Activated B cell treated with CpG ODN at 0.5 μM for 24 hours (primary cell): ENCODE data around the gene SPATC1L. TPM values are rescaled to one million over a fixed set of nuclear protein-coding genes. Genes with fewer than 3 reads are reported as not detected.
"Not testable (repeated sequence)": the region's sequence is repeated elsewhere in the genome, so short reads cannot be mapped to it uniquely, and the experiment has no call there.

Experiments
- ATAC-seq: fragments of 200-7000 bp; cut with Tn5 transposase; one replicate; pipeline ENCODE4 v1.10.0; 2021; ENCODE audit warnings: low read depth, mild to moderate bottlenecking, moderate library complexity
- CTCF ChIA-PET: fragments of 350-600 bp; sonication (Branson Sonifier 250); formaldehyde crosslinking; loops from one replicate; lab custom pipeline; 2021; ENCODE audit warnings: antibody characterized with exemption; lab: Charles Lee
- POLR2A ChIA-PET: fragments of 350-600 bp; sonication (Branson Sonifier 250); formaldehyde crosslinking; loops from one replicate; lab custom pipeline; 2021; ENCODE audit warnings: antibody characterized with exemption; lab: Charles Lee
- DNase-seq: peaks from one replicate; pipeline ENCODE4 v3.0.0; 2022
- H3K27ac Mint-ChIP-seq: one replicate; pipeline ENCODE4 v1.8.0; 2020; ENCODE audit warnings: mixed read lengths
- H3K27me3 Mint-ChIP-seq: one replicate; pipeline ENCODE4 v1.8.0; 2021; ENCODE audit warnings: mixed read lengths
- H3K36me3 Mint-ChIP-seq: one replicate; pipeline ENCODE4 v1.8.0; 2021; ENCODE audit warnings: low read depth, mixed read lengths
- H3K4me1 Mint-ChIP-seq: one replicate; pipeline ENCODE4 v1.8.0; 2021; ENCODE audit warnings: mixed read lengths
- H3K4me3 Mint-ChIP-seq: one replicate; pipeline ENCODE4 v1.8.0; 2020; ENCODE audit warnings: mild to moderate bottlenecking, mixed read lengths
- H3K9me3 Mint-ChIP-seq: one replicate; pipeline ENCODE4 v1.8.0; 2020; ENCODE audit warnings: mixed read lengths
- CTCF ChIP-seq: fragments of 200-600 bp; IDR thresholded peaks from one replicate; pipeline ENCODE4 v1.8.0; 2022; ENCODE audit warnings: antibody characterized with exemption, mild to moderate bottlenecking
- intact Hi-C: fragments of 100-400 bp; cut with micrococcal nuclease; formaldehyde crosslinking; loops from one replicate; pipeline ENCODE4 v1.15.1; 2024
- total RNA-seq: library from RNA; stranded (reverse); gene quantifications from 2 replicates; pipeline ENCODE4 v1.2.3, GENCODE V29; 2022

SPATC1L gene
- total RNA-seq, 1 donor from 2014 or later: 7.5 TPM

GRCh38 chr21:46171996-46172862 lies 12.0 kb downstream of the SPATC1L start:
- no peak overlapping the region for H3K4me3 Mint-ChIP-seq
- DNase-seq (peak; percentile 12), ATAC-seq (peak; percentile 62)
- H3K9me3 Mint-ChIP-seq: peaks cover 15% of the 10 kb centered on the region
- POLR2A ChIA-PET: no interaction called here
- peaks cover 7% of the 10 kb centered on the region for H3K36me3 Mint-ChIP-seq
- peaks cover 14% of the 10 kb centered on the region for H3K4me1 Mint-ChIP-seq
- CTCF ChIA-PET: interaction anchor here (0.7 kb wide), 1 partner anchor 29 kb away, joined by 3 read pairs; no protein-coding TSS in a partner anchor
- no peak for TF ChIP-seq CTCF
- intact Hi-C loops: no loop called here
- no peak overlapping the region for H3K27ac Mint-ChIP-seq
- peaks cover 3% of the 10 kb centered on the region for H3K27me3 Mint-ChIP-seq

- H3K9me3 Mint-ChIP-seq: peaks cover 15% of the 10 kb centered on the region
- DNase-seq (no peak), ATAC-seq (no peak)
- peaks cover 7% of the 10 kb centered on the region for H3K36me3 Mint-ChIP-seq
- H3K27me3 Mint-ChIP-seq: peaks cover 3% of the 10 kb centered on the region
- no peak overlapping the region for H3K27ac Mint-ChIP-seq
- no peak overlapping the region for H3K4me3 Mint-ChIP-seq
- ChIA-PET POLR2A (no interaction called here), CTCF (no interaction called here)
- peaks cover 14% of the 10 kb centered on the region for H3K4me1 Mint-ChIP-seq
- no peak for TF ChIP-seq CTCF
- intact Hi-C loops: no loop called here
These were observed 12.7 kb downstream of the SPATC1L start for GRCh38 chr21:46171585-46171984.

- not testable (repeated sequence) for ATAC-seq, DNase-seq, H3K27me3 Mint-ChIP-seq
These were observed 13.6 kb downstream of the SPATC1L start for GRCh38 chr21:46170436-46171193.

GRCh38 chr21:46168659-46169386 lies 15.4 kb downstream of the SPATC1L start:
- ChIA-PET CTCF (no interaction called here), POLR2A (no interaction called here)
- no peak overlapping the region for H3K27ac Mint-ChIP-seq
- no peak overlapping the region for H3K4me3 Mint-ChIP-seq
- intact Hi-C loops: no loop called here
- H3K9me3 Mint-ChIP-seq: no peaks in the 10 kb centered on the region
- peaks cover 14% of the 10 kb centered on the region for H3K4me1 Mint-ChIP-seq
- no peak for TF ChIP-seq CTCF
- DNase-seq: peak; percentile 6
- peaks cover 4% of the 10 kb centered on the region for H3K36me3 Mint-ChIP-seq
- H3K27me3 Mint-ChIP-seq: no peaks in the 10 kb centered on the region
- ATAC-seq: no peak

More at GRCh38 chr21:46170436-46171193, 13.6 kb downstream of the SPATC1L start:
- H3K4me3 Mint-ChIP-seq, H3K27ac Mint-ChIP-seq, H3K36me3 Mint-ChIP-seq, CTCF ChIA-PET, POLR2A ChIA-PET, H3K9me3 Mint-ChIP-seq, intact Hi-C loops: not testable (repeated sequence)
- peaks cover 14% of the 10 kb centered on the region for H3K4me1 Mint-ChIP-seq

GRCh38 chr21:46168238-46168637 lies 16.0 kb downstream of the SPATC1L start:
- ATAC-seq: no peak
- TF ChIP-seq CTCF: no peak
- intact Hi-C loops: no loop called here
- H3K27me3 Mint-ChIP-seq: no peaks in the 10 kb centered on the region
- peak; percentile 4 for DNase-seq
- POLR2A ChIA-PET: no interaction called here
- H3K4me3 Mint-ChIP-seq: no peak overlapping the region
- no peaks in the 10 kb centered on the region for H3K9me3 Mint-ChIP-seq
- CTCF ChIA-PET: no interaction called here
- H3K36me3 Mint-ChIP-seq: peaks cover 4% of the 10 kb centered on the region
- no peak overlapping the region for H3K27ac Mint-ChIP-seq
- H3K4me1 Mint-ChIP-seq: peaks cover 14% of the 10 kb centered on the region
